GM21576 (cell line): ENCODE results near the gene RABGAP1L.

Source experiments
- ATAC-seq: cut with Tn5 transposase; IDR thresholded peaks from one replicate; pipeline ENCODE4 v1.9.1; 2021; ENCODE audit warnings: mild to moderate bottlenecking, moderate library complexity; ENCODE audit not compliant: unreplicated experiment

RABGAP1L gene

GRCh38 chr1:174194461-174194860 lies 35.1 kb downstream of the RABGAP1L start:
- no peak for ATAC-seq

GRCh38 chr1:174197088-174197487 lies 37.8 kb downstream of the RABGAP1L start:
- ATAC-seq = no peak

GRCh38 chr1:174197547-174197946 lies 38.2 kb downstream of the RABGAP1L start:
- ATAC-seq = no peak

GRCh38 chr1:174198202-174198601 lies 38.9 kb downstream of the RABGAP1L start:
- no peak for ATAC-seq

- ATAC-seq = no peak
These were observed 41.4 kb downstream of the RABGAP1L start for GRCh38 chr1:174200746-174201145.

GRCh38 chr1:174204697-174205308 lies 45.5 kb downstream of the RABGAP1L start:
- peak; percentile 43 for ATAC-seq

GRCh38 chr1:174206148-174206836 lies 47.0 kb downstream of the RABGAP1L start:
- ATAC-seq = no peak

- peak; percentile 72 for ATAC-seq
These were observed 50.2 kb downstream of the RABGAP1L start for GRCh38 chr1:174209347-174210187.

- ATAC-seq = no peak
These were observed 52.2 kb downstream of the RABGAP1L start for GRCh38 chr1:174211486-174211885.

GRCh38 chr1:174215766-174216165 lies 56.4 kb downstream of the RABGAP1L start:
- no peak for ATAC-seq

- ATAC-seq = no peak
These were observed 57.9 kb downstream of the RABGAP1L start for GRCh38 chr1:174217248-174217647.

- peak; percentile 45 for ATAC-seq
These were observed 58.7 kb downstream of the RABGAP1L start for GRCh38 chr1:174217787-174218574.

- no peak for ATAC-seq
These were observed 59.7 kb downstream of the RABGAP1L start for GRCh38 chr1:174218983-174219382.

GRCh38 chr1:174219606-174220370 lies 60.5 kb downstream of the RABGAP1L start:
- ATAC-seq = peak; percentile 40

GRCh38 chr1:174221681-174222080 lies 62.4 kb downstream of the RABGAP1L start:
- ATAC-seq = no peak

GRCh38 chr1:174222166-174222949 lies 63.0 kb downstream of the RABGAP1L start:
- ATAC-seq = no peak

GRCh38 chr1:174224641-174225040 lies 65.3 kb downstream of the RABGAP1L start:
- no peak for ATAC-seq

- no peak for ATAC-seq
These were observed 66.3 kb downstream of the RABGAP1L start for GRCh38 chr1:174225499-174226204.

GRCh38 chr1:174230399-174230798 lies 71.1 kb downstream of the RABGAP1L start:
- no peak for ATAC-seq
